VCaP (cell line): Measurements from ENCODE around the gene CADM2.
"Not testable (repeated sequence)": the region's sequence is repeated elsewhere in the genome, so short reads cannot be mapped to it uniquely, and the experiment has no call there.

Experiments used
- H3K27ac ChIP-seq: fragments of 450-650 bp; 2 replicates; pipeline ENCODE4 v1.5.1; 2017
- TF ChIP-seq, protein P1 (sequence below): fragments of 450-650 bp; conservative IDR thresholded peaks from 2 replicates; pipeline ENCODE4 v1.5.1; 2017; ENCODE audit warnings: mild to moderate bottlenecking, moderate library complexity

Gene CADM2

DNA sequence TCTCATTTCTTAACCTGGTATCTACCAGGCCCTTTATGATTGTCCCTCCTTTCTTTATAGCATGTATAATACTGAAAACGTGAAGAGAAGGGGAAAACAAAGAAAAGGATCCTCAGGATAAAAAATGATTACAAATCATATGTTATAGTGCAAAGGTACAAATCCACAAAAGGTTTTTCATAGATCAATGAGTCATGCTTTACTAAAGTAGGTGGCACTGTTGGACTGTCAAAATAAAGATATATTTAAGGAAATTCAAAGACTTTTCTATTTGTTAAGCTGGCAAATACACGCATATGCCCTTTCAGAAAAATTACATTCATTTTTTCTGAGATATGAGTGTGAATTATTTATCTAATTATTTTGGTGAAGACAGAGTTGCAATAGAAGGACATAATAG, 151.6 kb downstream of the CADM2 start:
- no peak overlapping the region for H3K27ac ChIP-seq
- TF ChIP-seq, protein P1, sequence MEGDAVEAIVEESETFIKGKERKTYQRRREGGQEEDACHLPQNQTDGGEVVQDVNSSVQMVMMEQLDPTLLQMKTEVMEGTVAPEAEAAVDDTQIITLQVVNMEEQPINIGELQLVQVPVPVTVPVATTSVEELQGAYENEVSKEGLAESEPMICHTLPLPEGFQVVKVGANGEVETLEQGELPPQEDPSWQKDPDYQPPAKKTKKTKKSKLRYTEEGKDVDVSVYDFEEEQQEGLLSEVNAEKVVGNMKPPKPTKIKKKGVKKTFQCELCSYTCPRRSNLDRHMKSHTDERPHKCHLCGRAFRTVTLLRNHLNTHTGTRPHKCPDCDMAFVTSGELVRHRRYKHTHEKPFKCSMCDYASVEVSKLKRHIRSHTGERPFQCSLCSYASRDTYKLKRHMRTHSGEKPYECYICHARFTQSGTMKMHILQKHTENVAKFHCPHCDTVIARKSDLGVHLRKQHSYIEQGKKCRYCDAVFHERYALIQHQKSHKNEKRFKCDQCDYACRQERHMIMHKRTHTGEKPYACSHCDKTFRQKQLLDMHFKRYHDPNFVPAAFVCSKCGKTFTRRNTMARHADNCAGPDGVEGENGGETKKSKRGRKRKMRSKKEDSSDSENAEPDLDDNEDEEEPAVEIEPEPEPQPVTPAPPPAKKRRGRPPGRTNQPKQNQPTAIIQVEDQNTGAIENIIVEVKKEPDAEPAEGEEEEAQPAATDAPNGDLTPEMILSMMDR = peak; percentile 33

DNA sequence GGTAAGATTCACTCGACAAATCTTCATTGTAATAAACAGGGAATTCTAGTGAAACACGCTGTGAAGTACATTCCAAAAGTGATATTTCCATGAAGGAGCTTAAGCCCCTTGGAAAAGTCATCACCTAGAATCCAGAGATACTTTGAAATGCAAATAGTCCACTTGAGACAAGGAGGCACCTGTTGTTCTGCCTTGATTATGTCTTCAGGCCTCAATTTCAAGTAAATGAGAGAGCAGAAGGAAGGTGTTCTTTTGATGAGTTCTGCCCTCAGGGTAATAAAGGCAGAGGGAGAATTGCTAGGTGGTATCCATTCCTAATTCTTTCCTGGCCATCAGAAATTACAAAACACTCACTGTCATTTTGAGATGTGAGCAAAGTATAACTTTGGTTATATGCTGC, 162.1 kb downstream of the CADM2 start:
- TF ChIP-seq, protein P1 = no peak
- H3K27ac ChIP-seq = no peak overlapping the region

DNA sequence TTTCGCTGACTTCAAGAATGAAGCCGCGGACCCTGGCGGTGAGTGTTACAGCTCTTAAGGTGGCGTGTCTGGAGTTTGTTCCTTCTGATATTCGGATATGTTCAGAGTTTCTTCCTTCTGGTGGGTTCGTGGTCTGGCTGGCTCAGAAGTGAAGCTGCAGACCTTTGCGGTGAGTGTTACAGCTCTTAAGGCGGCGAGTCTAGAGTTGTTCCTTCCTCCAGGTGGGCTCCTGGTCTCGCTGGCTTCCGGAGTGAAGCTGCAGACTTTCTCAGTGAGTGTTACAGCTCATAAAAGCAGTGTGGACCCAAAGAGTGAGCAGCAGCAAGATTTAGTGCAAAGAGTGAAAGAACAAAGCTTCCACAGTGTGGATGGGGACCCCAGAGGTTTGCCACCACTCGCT, 174.1 kb downstream of the CADM2 start:
- H3K27ac ChIP-seq = not testable (repeated sequence)

DNA sequence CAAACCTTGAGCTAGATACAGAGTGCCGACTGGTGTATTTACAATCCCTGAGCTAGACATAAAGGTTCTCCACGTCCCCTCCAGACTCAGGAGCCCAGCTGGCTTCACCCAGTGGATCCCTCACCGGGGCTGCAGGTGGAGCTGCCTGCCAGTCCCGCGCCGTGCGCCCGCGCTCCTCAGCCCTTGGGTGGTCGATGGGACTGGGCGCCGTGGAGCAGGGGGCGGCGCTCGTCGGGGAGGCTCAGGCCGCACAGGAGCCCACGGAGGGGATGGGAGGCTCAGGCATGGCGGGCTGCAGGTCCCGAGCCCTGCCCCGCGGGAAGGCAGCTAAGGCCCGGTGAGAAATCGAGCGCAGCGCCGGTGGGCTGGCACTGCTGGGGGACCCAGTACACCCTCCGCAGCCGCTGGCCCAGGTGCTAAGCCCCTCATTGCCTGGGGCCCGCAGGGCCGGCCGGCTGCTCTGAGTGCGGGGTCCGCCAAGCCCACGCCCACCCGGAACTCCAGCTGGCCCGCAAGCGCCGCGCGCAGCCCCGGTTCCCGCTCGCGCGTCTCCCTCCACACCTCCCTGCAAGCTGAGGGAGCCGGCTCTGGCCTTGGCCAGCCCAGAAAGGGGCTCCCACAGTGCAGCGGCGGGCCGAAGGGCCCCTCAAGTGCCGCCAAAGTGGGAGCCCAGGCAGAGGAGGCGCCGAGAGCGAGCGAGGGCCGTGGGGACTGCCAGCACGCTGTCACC, 175.1 kb downstream of the CADM2 start:
- H3K27ac ChIP-seq = not testable (repeated sequence)

DNA sequence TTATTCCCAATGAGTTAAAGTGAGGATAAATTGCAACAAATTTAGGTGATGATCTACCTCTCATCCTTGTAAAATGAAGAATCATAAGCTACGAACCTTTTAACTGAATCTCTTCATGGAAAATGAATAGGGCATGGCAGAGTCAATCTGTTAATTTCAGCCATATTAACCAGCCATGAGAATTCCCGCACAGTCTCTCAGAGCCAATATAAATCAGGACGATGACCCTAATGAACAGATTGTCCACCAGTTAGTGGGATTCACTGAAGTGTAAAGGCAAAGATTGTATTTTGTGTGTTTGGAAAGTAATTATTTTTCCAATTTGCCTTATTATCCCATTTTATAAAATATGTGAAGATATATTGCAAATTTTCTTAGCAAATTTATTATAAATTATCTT, 183.8 kb downstream of the CADM2 start:
- H3K27ac ChIP-seq = no peak overlapping the region
- TF ChIP-seq, protein P1 = no peak

DNA sequence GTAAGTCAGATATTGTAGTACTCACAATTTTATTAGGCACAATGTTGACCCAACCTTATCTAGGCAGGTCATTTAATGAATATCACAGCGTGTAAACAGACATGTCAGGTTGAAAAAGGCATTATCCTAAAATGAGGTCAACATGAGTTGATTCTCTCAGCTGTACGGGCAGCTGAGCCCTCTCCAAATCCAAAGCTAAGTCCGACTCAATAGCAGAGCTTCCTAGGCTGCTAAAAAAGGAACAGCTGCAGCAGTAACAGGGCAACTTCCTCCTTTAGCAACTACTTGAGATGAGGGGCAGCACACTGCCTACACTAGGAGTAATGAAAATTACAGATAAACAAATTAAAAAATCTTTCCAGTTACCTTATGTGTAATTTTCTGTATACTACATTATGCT, 189.2 kb downstream of the CADM2 start:
- TF ChIP-seq, protein P1 = no peak
- H3K27ac ChIP-seq = peak overlapping the region; percentile 39

DNA sequence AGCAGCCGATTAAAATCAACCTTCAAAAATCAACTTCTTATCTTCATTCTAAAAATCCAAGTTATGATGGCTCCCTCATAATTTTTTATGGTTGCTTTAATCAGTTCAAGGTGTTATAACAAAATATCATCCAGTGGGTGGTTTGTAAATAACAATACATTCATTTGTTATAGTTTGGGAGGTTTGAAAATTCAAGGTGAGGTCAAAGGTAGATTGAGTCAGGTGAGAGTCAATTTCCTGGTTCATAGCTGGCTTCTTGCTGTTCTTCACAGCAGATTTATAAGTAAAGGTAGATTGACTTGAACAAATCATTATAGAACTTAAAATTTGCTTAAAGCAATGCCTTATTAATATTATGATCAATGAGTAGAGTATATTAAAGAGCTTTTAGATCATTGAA, 192.8 kb downstream of the CADM2 start:
- H3K27ac ChIP-seq = no peak overlapping the region
- TF ChIP-seq, protein P1 = no peak

DNA sequence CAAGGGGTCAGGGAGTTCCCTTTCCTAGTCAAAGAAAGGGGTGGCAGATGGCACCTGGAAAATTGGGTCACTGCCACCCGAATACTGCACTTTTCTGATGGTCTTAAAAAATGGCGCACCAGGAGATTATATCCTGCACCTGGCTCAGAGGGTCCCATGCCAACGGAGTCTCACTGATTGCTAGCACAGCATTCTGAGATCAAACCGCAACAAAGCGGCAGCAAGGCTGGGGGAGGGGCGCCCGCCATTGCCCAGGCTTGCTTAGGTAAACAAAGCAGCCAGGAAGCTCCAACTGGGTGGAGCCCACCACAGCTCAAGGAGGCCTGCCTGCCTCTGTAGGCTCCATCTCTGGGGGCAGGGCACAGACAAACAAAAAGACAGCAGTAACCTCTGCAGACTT, 194.5 kb downstream of the CADM2 start:
- not testable (repeated sequence) for H3K27ac ChIP-seq

DNA sequence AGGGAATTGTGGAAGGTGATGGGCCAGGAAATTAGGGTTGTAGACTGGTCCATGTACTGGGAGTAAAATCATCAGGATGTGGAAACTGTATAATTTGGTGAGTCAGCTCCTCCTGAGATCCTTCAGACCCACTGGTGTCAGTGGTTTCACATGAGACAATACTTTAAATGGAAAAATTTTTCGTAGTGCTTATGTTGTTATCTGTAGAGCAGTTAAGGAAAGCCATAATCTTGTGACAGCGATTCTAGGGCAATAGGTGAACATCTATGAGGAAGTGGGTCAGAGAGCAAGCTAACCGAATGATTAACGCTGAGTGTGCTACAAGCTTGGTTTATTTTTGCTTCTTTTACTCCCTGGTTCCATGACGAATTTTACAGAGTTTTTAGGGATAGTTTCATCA, 200.6 kb downstream of the CADM2 start:
- H3K27ac ChIP-seq = no peak overlapping the region
- TF ChIP-seq, protein P1 = no peak
